Mesodermal cell (in vitro differentiated cells): ENCODE measurements around the gene FAM3D.

Source experiments
- H3K27ac ChIP-seq: 2 replicates; pipeline ENCODE4 v1.7.0; 2013; ENCODE audit warnings: mild to moderate bottlenecking, low read depth, low read length, moderate library complexity; ENCODE audit not compliant: severe bottlenecking
- H3K36me3 ChIP-seq: 2 replicates; pipeline ENCODE4 v1.7.1; 2013; ENCODE audit warnings: mild to moderate bottlenecking, low read length, moderate library complexity; ENCODE audit not compliant: control insufficient read depth, insufficient read depth
- H3K4me1 ChIP-seq: one replicate; pipeline ENCODE4 v1.7.1; 2013; ENCODE audit warnings: mild to moderate bottlenecking, low read length; ENCODE audit not compliant: insufficient read depth, control insufficient read depth, poor library complexity, severe bottlenecking
- H3K4me3 ChIP-seq: 2 replicates; pipeline ENCODE4 v1.7.0; 2013; ENCODE audit warnings: low read length, control low read depth, mild to moderate bottlenecking; ENCODE audit not compliant: insufficient read depth, poor library complexity, severe bottlenecking; ENCODE audit errors: extremely low read depth
- H3K9me3 ChIP-seq: 2 replicates; pipeline ENCODE4 v1.7.1; 2013; ENCODE audit warnings: mild to moderate bottlenecking, low read length, moderate library complexity; ENCODE audit not compliant: control insufficient read depth
- WGBS, 2 experiments: methylation state at CpG; one replicate each; pipeline ENCODE4 v1.1.5; 2013; ENCODE audit warnings: missing lambda C conversion rate in 2 of 2; ENCODE audit not compliant: insufficient coverage in 2 of 2; 5-methylcytosine and 5-hydroxymethylcytosine counted together

FAM3D gene

GRCh38 chr3:58668247-58668646, 1.7 kb upstream of the FAM3D start:
- Histone ChIP-seq H3K4me3 (no peak overlapping the region), H3K36me3 (no peaks in the 10 kb centered on the region), H3K27ac (no peak overlapping the region), H3K9me3 (no peaks in the 10 kb centered on the region), H3K4me1 (no peaks in the 10 kb centered on the region)
- 86 to 88% methylated on average over 7 of the region's 8 CpGs for WGBS, 2 experiments

GRCh38 chr3:58667704-58668103, 1.1 kb upstream of the FAM3D start:
- H3K4me1 ChIP-seq, result no peaks in the 10 kb centered on the region
- WGBS, 2 experiments, result 96 to 97% methylated on average over 4 to 6 of the region's 6 CpGs
- H3K27ac ChIP-seq, result no peak overlapping the region
- no peaks in the 10 kb centered on the region for H3K36me3 ChIP-seq
- no peak overlapping the region for H3K4me3 ChIP-seq
- no peaks in the 10 kb centered on the region for H3K9me3 ChIP-seq

DNA sequence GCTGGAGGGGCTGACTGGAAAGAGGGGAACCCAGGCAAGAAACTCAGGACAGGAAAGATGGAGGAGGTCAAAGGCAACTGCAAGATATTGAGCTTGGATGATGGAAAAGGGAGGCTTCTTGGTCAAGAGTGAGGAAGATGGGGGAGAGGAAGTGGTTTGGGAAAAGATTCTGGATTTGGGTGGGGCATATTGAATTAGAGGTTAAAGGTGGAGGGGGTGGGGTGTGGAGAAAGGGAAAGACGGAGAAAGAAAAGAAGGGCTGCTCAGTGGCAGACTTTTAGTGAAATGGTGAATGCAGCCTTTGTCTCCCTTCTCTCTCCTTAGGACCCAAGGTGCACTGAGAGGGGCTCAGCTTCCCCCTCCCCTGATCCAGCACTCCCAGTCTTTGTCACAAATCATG, 655 bp upstream of the FAM3D start:
- Histone ChIP-seq H3K27ac (no peak overlapping the region), H3K9me3 (no peaks in the 10 kb centered on the region), H3K4me3 (no peak overlapping the region), H3K4me1 (no peaks in the 10 kb centered on the region), H3K36me3 (no peaks in the 10 kb centered on the region)
- WGBS, 2 experiments, result 100% methylated on average over 1 of the region's 1 CpG

DNA sequence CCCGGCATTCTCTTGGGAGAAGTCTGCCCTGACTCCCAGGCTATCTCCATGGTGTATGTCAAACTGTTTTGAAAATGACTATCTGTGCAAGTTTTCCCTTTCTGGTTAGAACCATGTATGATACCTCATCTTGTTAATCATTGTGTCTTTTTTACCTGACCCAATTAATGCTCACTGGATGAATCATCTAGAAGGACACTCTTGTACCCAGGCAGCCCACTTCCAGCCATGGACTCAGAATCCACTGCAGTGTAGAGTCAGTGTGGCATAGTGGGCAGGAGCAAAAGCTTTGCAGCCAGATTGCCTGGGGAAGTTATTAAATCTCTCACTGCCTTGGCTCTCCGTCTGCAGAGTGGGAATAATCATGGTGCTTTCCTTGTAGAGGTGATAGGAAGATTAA, 1.2 kb downstream of the FAM3D start:
- Histone ChIP-seq H3K9me3 (no peaks in the 10 kb centered on the region), H3K27ac (no peak overlapping the region), H3K4me1 (no peaks in the 10 kb centered on the region), H3K36me3 (no peaks in the 10 kb centered on the region), H3K4me3 (no peak overlapping the region)
- 80% methylated on average over 1 of the region's 2 CpGs; no CpG with 5 or more reads in 1 of the 2 experiments for WGBS, 2 experiments

- WGBS, 2 experiments, result 89 to 96% methylated on average over 2 of the region's 3 CpGs
- Histone ChIP-seq H3K36me3 (no peaks in the 10 kb centered on the region), H3K4me3 (no peak overlapping the region), H3K9me3 (no peaks in the 10 kb centered on the region), H3K4me1 (no peaks in the 10 kb centered on the region), H3K27ac (no peak overlapping the region)
Measured at GRCh38 chr3:58664611-58665010, 2.0 kb downstream of the FAM3D start.

DNA sequence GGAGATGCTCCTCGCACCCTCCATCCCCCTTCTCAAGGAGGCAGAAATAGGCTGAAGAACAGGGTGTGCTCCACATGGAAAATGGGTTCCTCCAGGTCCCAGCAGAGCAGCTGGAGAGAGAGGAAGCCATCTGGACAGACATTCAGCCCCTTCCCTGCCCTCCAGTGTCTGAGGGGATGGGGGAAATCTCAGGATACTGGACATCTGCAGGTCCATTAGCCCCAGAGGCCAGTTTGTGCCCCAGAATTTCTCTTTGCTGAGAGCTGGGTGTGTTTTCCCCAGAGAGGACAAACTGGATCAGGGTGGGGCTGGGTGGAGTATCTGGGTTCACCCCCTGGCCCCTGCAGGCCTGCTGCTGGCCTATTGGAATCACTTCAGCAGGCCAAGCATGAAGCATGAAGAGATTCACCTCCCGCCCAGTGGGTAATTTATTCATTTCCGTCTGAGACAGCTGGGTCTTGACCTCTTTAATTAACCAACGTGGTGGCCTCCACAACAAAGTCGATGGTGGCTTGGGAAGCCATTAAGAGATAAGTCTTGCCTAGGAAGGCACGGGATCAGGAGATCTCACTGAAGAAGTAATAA, 4.6 kb downstream of the FAM3D start:
- Histone ChIP-seq H3K4me1 (no peaks in the 10 kb centered on the region), H3K36me3 (no peaks in the 10 kb centered on the region), H3K4me3 (no peak overlapping the region), H3K27ac (no peak overlapping the region), H3K9me3 (no peaks in the 10 kb centered on the region)
- WGBS, 2 experiments, result 89 to 91% methylated on average over 2 to 4 of the region's 6 CpGs

DNA sequence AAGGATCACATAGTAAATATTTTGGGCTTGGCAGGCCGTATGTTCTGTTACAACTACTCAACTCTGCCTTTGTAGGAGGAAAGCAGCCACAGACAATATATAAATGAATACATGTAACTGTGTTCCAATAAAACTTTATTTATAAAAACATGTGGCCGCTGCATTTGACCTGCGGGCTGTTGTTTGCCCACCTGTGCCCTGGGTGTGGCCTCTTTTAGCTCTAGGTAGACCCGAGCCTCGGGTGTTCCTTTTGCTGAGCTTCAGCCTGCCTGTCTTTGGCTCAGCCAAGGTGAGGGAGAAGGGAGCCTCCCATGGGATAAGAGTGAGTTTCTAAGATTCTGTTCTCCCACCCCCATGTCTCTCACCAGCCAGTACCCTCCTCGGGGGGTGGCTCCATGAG, 5.6 kb downstream of the FAM3D start:
- H3K27ac ChIP-seq, result no peak overlapping the region
- no peaks in the 10 kb centered on the region for H3K36me3 ChIP-seq
- no peaks in the 10 kb centered on the region for H3K9me3 ChIP-seq
- H3K4me3 ChIP-seq, result no peak overlapping the region
- WGBS, 2 experiments, result 80 to 93% methylated on average over 2 to 3 of the region's 6 CpGs
- no peaks in the 10 kb centered on the region for H3K4me1 ChIP-seq

DNA sequence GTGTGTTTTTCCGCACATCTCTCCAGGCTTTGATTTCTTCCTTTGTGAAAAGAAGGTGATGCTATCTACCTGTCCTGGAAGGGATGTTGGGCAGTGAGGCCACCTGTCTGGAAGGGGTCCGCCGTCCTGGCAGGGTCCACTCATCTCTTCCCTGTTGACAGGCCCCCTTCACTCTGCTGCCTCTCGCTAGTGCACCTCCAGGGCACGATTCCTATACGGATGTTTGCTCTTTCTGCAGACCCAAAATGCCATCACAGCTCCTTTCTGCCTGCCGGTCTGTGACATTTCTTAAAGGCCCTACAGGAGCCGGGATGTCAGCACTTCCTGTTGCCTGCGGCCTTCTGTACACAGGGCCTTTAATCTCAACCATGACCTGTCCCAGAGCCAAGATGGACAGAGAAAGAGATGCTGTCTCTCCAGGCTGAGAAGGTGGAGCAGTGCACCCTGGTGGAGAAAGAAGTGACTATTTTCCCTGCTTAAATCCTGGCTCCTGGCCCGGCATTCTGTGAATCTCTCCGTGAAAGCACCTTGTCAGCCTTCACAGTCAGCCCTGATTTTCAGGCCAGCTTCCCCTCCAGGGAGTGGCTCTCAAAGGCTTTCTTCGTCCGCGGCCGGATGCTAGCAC, 7.4 kb downstream of the FAM3D start:
- 69 to 75% methylated on average over 11 to 15 of the region's 15 CpGs for WGBS, 2 experiments
- no peaks in the 10 kb centered on the region for H3K9me3 ChIP-seq
- no peak overlapping the region for H3K4me3 ChIP-seq
- no peak overlapping the region for H3K27ac ChIP-seq
- H3K4me1 ChIP-seq, result no peaks in the 10 kb centered on the region
- no peaks in the 10 kb centered on the region for H3K36me3 ChIP-seq

GRCh38 chr3:58658508-58658907, 8.1 kb downstream of the FAM3D start:
- Histone ChIP-seq H3K4me1 (no peaks in the 10 kb centered on the region), H3K4me3 (no peak overlapping the region), H3K27ac (no peak overlapping the region), H3K9me3 (no peaks in the 10 kb centered on the region), H3K36me3 (no peaks in the 10 kb centered on the region)
- WGBS, 2 experiments, result 90 to 100% methylated on average over 3 to 4 of the region's 4 CpGs

GRCh38 chr3:58657571-58658141, 8.9 kb downstream of the FAM3D start:
- no peak overlapping the region for H3K4me3 ChIP-seq
- no peak overlapping the region for H3K27ac ChIP-seq
- WGBS, 2 experiments, result 86 to 97% methylated on average over 4 to 5 of the region's 8 CpGs
- no peaks in the 10 kb centered on the region for H3K9me3 ChIP-seq
- no peaks in the 10 kb centered on the region for H3K4me1 ChIP-seq
- no peaks in the 10 kb centered on the region for H3K36me3 ChIP-seq

DNA sequence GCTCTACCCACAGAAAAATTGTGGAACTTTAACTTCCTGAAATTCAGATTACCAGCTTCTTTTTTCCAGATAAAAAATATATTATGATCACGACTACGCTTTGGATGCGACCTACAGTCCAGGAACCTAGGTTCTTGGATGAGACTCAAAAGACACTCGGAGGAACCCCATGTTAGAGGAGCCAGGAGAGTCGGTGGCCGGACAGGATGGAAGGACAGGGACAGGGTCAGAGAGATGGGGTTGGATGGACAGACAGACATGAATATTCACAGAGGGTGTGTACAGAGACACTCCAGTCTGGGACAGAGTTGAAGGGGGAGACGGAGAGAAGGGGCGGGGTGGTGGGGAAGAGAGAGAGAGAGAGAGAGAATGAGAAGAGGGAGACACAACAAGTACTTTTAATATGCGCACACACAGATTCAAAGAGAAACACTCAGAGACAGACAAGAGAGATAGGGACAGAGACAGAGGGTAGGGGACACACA, 9.5 kb downstream of the FAM3D start:
- H3K36me3 ChIP-seq, result no peaks in the 10 kb centered on the region
- no peak overlapping the region for H3K27ac ChIP-seq
- no peaks in the 10 kb centered on the region for H3K4me1 ChIP-seq
- H3K9me3 ChIP-seq, result no peaks in the 10 kb centered on the region
- no peak overlapping the region for H3K4me3 ChIP-seq
- 76% methylated on average over 6 to 7 of the region's 9 CpGs for WGBS, 2 experiments
